NCI-H2171 treated with DMSO at 0.1 percent for 48 hours (cell line): ENCODE measurements around the gene FIP1L1.

Experiments used
- DNase-seq: peaks from one replicate; lab custom pipeline; 2025; lab: John Stamatoyannopoulos, UW

FIP1L1 gene

DNA sequence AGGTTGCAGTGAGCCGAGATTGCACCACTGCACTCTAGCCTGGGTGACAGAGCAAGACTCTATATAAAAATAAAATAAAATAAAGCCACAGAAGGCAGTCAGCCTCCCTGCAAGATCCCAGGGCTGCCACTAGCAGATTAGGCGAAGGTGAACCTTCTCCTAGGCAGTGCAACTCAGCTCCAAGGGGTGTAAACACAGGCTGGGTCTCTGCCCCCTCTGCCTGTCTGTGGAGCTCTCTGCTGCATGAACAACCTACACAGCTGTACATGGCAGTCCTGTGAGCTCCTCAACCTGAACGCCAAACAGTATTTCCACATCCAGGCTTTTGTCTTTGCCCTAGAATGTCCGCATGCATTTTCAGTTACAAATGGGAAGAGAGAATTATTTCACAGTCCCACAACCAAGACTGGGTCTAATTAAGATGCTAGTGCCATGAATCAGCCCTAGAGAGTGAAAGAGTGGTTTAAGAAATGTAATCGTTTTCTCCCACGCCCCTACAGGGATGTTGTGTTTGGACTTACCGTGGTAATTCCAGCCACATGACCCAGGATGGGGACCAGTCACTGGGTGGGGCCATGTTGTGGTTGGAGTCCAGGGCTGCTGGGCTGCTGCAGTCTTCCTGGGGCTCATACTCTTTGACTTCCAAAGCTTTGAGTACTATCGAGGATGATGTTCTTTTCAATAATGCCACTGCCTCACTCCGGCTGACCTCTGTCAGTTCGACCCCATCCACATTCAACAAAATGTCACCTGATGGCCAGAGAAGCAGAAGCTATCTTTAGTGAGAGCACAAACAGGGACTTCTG, 99.0 kb downstream of the FIP1L1 start:
- DNase-seq, result no peak

DNA sequence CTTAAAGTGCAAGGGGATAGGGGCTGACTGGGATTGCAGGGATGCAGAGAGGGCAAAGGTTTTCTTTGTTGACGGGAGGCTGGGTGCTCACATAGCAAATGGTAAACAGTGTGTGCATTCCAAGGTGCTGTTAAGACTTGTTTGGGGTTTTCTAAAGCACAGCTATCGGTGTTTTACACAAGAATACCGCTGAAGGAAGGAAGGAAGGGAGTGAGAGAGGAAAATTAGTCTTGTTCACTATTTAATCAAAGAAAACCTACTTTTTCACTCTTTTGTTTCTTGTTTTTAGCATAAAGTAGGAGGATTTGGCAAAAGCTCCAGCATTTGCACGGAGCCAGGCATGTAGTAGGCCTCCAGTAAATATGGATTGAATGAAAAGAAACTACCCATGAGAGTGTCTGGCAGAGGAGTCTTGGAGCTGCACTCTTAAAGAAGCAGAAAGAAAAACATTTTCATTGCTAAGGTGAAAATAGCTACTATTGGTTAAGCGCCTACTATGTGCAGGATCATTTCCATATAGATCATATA, 99.7 kb downstream of the FIP1L1 start:
- DNase-seq, result no peak

DNA sequence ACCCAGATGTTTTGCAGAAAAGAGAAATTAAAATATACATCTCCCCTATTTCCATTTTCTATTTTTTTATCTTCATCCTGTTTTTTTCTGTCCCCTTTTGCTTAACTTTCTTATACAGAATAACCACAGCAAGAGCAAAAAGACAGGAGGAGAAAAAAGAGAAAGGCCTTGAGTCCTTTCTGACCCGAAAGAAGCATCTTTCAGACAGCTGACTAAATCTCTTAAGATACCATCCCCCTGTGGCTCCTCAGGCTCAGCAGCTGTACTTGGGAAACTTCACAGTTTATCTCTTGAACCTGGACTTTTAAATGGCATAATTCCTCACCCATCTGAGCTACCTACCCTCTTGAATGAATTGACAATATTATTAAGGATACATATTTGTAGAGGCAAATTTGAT, 100.2 kb downstream of the FIP1L1 start:
- no peak for DNase-seq

- no peak for DNase-seq
Observed at GRCh38 chr4:53478671-53479456, 101.4 kb downstream of the FIP1L1 start.

DNA sequence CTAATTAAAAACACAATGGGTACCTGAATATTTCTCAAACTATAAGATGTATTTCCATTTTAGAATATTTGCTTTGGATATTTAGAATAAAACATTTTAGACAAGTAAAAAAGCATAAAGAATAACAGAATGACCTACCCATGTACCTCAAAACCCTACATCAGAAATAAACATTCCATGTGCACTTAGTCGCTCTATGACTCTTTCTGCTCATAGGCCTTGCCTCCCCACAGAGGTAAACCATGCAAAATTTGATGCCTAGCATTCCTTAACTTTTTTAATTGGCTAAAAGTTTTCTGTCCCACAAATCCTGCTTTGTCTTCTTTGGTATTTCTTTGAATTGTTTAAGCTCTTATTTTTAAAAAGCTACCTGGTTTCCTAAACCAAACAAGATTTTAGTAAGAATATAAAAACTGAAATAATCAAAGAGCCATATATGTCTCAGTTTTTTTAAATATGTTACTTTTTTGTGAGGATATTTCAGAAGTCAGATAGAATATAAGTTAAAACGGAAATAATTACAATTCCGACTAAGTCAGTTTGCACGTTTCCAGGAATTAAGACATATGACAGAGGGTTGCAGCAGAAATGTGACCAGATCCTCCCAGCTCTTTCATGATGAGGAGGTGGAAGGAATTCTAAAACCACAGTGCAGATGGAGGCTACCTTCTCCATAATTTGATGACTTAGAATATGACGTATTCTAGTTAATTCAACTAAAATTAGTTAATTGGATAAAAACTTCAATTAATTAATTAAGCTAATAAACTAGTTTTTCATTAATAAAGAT, 102.5 kb downstream of the FIP1L1 start:
- DNase-seq, result no peak

DNA sequence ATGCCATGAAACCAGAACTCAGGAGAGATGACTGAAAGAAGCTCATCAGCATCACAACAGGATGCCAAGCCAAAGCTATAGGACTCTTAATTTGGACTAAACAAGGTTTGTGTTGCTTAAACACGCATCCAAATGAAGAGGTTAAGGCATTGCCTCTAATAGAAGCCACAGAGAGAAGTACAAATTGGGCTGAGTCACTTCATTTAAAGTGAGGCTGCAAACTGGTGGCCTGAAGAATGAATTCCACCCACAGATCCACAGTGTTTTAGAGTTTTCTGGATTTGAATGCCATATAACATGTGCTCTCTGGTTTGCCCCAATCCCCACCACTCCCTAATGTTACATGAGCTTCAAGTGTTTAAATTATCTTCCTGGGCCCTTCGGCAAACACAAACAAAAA, 103.5 kb downstream of the FIP1L1 start:
- DNase-seq, result no peak

- no peak for DNase-seq
Observed at GRCh38 chr4:53481586-53481985, 104.1 kb downstream of the FIP1L1 start.

DNA sequence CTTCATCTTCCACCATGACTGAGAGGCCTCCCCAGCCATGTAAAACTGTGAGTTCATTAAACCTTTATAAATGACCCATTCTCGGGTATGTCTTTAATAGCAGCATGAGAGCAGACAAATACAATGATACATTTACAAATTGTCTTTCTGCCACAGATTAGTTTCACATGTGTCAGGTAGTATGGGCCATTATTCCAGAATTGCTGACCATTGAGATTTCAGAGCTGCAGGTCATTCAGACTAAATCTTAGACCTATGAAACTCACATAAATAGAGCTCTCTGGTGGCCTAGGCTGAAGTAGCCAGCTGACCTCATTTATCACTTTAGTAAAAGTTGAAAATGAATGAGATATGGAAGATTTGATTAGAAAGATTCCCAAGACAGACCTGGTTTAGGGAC, 105.8 kb downstream of the FIP1L1 start:
- no peak for DNase-seq

GRCh38 chr4:53484911-53485657, 107.6 kb downstream of the FIP1L1 start:
- no peak for DNase-seq

DNA sequence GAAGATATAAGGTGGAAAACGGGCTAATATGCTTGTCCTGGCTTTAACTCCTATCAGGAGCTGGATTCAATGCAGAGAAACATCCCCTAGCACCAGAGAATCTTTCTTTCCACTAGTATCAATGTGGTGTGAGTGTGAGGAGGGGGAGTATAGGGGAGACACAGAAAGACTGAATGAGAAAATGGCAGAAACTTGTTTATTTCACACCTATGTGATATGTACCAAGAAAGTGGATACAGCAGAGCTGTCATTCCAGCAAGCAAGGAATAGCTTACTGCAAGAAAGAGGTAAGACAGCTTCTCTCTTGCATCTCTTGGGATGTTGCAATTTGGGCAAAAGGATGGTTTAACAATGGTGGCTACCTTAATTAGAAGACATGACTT, 108.2 kb downstream of the FIP1L1 start:
- DNase-seq, result no peak

- no peak for DNase-seq
Observed at GRCh38 chr4:53487766-53488165, 110.3 kb downstream of the FIP1L1 start.

DNA sequence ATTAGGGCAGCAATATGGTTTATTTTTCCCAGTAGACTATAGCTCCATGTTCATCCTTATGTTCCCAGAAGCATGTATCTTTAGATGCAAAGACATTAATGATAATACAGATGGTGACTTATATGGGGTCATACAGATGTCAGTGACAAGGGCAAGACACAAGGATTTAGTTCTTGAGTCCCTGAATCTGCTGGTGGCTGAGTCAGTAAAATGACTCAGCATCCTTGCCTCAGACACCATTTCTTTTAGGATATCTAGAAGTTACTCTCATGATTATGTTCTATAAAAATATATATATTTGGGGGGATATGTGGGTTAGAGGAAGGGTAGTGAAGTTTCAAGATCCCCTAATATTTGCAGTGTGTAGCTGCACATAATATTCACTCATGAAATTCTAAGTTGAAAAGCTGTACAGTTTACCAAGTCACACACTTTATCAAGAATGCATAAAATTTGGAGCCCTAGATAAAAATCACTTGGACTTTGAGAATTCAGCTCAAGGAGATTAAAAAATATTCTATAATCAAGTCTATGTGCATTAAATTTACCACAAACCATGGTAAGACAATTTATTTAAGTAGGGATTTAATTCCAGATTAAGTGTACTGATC, 111.9 kb downstream of the FIP1L1 start:
- no peak for DNase-seq

DNA sequence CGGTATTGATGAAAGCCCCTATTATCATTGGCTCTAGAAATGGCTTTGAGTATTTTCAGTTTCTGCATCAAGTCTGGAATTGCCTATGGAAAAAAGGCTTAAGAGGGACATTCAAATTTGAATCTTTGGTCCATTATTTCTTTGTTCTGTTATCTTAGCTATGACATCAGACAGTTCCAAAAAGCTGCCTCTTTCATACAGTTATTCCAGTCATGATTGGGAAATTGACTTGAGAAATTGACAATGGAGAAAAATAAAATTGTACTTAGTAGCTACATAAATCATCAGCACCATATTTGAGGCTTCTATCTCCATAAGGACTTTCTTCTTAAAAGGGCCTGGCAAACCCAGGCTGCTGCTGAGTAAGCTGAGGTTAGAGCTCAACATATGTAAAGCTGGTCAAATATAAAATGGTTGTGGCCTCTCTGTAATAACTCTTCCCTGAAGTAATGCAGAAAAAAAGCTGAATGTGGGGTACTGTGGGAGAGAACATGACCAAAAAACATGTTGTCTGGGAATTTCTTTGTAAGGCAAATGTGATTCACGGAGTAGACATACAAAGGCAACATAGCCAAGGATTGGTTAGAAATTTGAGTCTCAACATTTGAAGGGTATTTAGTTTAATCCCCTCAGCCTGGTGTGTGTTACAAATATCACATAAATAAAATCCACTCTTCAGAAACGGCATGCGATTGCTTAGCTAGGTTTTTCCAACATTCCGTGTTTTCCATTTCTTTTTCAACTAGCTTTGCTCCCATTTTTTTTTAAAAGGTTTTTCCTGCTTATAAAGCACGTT, 112.9 kb downstream of the FIP1L1 start:
- no peak for DNase-seq

DNA sequence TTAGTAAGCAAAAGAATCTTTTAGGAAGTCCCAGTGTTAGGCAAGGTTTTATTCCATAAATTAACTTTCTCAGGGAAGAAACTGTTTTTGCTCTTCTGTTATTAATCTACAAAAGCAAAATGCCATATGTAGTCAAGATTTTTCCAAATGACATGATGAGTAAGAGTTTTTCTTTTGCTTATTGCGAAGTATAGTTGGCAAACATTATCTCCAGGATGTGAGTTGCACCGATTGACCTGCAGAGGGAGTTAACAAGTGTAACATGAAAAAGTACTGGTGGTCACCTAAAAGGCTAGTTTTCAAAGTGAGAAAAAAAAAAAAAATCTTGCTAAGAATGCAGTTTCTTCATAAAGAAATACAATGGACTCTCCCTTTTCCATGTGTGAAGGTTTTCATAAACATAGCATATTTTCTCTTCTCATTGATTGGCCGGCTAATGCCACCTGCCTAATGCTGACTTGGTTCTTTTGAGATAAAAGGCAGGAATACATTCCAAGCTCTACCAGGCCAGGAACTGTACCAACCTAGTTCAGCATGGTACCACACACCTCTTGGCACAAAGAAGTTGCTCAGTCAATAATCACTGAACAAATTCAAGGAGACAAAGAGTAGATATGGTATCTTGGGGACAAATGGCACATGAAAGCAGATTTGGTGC, 113.7 kb downstream of the FIP1L1 start:
- DNase-seq, result no peak

DNA sequence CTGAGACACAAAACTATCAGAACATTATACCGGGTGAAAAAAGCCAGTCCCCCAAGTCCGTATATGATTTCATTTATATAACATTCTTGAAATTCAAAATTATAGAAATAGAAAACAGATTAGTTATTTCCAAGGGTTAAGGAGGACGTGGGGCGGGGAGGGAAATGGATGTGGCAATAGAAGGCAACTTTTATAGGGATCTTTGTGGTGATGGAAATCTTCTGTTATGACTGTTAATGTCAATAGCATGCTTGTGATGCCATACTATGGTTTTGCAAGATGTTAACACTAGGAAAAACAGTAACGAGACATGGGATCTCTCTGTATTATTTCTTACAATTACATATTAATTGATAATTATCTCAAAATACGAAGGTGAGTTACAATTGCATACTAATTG, 117.4 kb downstream of the FIP1L1 start:
- no peak for DNase-seq

DNA sequence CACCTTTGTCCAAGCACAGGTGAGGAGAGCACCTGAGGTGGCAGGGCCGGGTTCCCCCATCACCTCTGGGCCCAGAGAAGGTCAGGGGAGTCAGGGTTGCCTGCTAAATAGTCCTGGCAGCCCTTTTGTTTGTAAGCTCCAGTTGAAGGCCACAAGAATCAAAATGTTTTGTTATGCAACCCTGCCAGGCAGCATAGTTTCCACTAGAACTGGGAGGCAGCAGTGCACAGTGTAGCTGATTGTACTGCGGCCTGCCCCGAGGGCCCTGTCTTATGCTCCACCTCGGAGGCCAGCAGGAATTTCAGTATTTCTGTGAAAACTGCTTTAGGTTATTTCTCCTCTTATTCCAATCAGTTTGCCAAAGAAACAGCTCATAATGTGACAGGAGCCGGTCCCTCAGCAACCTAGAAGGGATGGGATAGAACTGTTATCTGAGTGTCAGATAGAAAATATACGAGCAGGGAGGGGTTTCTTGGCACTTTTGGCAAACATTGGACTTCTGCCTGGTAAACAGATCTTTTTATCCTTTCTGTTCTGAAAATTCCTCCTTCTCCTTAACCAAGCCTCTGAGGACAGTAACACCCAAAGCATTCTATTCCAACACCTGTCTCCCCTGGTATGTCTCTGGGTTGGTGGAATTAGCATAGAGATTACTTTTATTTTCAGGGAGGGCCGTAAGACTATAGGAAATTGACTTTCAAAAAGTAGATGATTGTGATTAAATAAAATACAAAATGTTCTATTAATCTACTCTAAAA, 120.2 kb downstream of the FIP1L1 start:
- DNase-seq, result no peak

GRCh38 chr4:53498706-53499105, 121.3 kb downstream of the FIP1L1 start:
- DNase-seq, result no peak

- DNase-seq, result no peak
Observed at GRCh38 chr4:53499791-53500190, 122.3 kb downstream of the FIP1L1 start.

DNA sequence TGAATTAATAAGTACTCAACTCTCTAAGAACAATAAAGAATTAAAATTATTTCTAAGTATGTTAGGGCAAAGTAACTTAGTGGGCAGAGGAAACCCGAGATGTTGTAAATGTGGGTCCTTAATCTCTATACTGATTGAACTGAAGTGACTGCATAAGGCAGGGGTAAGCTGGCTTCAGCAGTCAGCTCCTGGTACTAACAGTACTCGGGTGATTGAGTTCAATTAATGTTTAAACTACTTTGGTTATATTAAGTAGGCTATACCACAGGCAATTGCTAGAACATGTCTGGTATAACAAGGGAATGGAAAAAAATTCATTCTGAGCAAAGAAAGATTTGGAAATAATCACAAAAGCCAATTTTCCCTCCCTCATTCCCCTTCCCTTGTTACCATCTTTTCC, 123.1 kb downstream of the FIP1L1 start:
- DNase-seq, result no peak
